Iris pigment epithelial cell (primary cell): ENCODE measurements around the gene CTBP1.
A peak's percentile ranks its signal among the peaks of the same experiment; 100 is the strongest.
"Not testable (repeated sequence)": the region's sequence is repeated elsewhere in the genome, so short reads cannot be mapped to it uniquely, and the experiment has no call there.

Experiments
- DNase-seq: peaks from one replicate; pipeline ENCODE4 v3.0.0-alpha.2; 2011; ENCODE audit warnings: low read depth

CTBP1 gene

GRCh38 chr4:1248245-1249147, at the start of gene CTBP1:
Gene CTBP1, minus strand, starts transcription at chr4:1249130. Its CDS starts 7,799 bp downstream, at chr4:1241331.
- peak; percentile 69 for DNase-seq

- no peak for DNase-seq
Measured at GRCh38 chr4:1298461-1298860, 49.5 kb upstream of the CTBP1 start.

DNA sequence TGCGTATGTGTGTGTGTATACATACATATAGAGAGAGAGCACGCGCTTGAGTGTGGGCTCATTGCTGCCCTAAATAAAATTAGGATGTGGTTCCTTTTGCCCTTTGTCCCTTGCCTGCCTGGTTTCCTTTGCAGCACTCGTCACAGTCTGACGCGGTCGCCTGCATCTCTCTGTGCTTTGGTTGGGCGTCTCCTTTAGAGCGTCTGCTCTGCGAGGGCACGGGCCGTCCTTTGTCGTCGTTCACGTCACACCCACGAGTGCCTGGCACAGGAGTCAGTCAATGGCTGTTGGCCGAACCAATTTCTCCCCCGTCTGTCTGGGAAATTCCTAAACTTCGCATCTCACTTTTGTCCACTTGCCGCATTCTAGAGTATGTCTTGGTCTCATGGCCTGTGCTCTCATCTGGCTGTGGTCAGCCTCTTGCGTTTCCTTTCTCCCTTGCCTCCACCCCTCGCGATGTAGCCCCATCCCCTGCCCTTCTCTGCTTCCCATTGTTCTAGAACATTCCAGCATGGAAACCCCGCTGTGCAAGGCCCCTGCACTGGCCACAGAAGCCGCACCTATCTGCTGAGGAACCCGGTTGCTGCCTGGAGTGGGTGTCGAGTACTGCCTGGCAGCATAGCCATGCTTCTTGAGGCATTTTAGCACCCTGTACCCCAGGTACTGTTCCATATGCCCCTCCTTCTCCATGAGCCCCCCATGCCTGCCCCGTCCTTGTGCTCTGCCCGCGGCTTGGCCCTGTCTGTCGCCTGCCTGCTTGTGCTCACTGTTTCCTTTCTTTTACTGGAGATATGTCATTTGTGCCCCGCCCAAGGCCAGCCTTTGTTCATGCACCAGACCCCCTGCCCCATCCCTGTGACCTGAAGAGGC, 48.8 kb upstream of the CTBP1 start:
- no peak for DNase-seq

- DNase-seq, result no peak
Measured at GRCh38 chr4:1297023-1297395, 48.1 kb upstream of the CTBP1 start.

GRCh38 chr4:1296324-1297022, 47.5 kb upstream of the CTBP1 start:
- DNase-seq, result no peak

DNA sequence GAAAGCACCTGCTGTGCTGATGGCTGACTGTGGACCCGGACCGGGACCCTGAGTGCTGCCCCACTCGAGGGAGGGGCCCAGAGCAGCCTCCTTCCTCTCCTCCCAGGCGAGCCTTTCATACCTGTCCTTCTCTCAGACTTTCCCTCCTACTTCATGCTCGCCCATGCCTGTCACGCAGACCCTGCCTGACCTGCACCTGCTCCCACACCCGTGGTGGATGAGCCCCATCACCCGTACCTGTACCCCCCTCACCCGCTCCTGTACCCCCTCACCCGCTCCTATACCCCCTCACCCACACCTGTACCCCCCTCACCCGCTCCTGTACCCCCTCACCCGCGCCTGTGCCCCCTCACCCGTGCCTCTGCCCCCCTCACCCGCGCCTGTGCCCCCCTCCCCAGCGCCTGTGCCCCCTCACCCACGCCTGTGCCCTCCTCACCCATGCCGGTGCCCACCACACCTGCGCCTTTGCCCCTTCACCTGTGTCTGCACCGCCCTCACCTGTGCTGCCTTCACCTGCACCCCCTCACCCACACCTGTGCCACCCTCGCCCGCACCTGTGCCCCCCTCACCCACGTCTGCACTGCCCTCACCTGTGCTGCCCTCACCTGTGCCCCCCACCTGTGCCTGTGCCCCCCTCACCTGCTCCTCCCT, 46.6 kb upstream of the CTBP1 start:
- DNase-seq, result no peak

DNA sequence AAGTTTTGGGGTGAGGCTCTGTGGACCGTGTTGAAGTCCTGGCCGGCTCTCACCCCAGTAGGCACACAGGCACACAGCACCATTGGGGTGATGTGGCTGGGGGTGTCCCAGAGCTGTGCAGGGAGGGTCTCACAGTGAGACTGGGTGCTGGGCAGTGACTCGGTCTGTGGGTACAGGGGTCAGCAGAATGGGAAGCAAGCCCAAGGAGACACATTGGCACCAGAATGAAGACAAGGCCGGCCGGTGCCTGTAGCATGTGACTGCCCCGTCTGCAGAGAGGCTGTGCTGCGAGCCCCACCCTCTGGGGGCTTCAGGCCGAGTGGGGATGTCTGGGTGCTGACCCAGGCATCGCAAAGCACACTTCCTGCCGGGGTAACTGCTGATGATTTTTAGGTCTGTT, 46.0 kb upstream of the CTBP1 start:
- no peak for DNase-seq

DNA sequence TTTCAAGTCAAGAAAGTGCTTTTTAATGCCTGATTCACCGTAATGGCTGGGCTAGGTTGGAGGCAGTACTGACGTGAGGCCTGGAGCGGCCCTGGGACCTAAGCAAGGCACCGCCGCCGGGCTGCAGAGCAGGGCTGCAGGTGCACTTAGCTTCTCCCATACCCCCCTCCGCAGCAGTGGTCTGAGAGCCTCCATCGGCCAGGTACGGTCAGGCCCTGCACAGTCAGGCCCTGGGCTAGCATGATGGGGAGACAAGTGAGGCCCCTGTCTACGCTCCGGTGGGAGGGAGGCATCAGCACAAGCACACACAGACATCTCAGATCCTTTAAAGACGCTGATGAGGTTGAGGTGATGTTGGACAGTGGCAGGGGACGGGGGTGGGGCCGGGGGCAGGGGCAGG, 45.5 kb upstream of the CTBP1 start:
- DNase-seq, result no peak

DNA sequence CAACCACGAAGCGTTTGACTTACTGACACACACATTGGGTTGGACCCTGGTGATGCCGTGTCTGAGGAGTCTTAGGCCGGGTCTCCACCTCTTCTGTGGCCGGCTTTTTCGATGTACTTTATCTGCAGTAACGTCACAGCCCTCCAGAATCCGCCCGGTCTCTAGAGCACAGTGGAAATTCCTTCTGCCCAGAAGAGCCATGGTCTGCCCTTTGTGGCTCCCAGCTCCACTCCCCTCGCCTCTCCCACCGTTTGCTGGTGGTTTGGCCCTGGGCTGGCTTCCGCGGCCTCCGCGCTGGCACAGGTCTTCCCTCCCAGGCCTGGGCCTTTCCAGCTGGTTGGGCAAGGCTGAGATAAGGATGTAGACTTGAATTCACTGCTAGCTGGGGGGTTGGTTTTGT, 45.1 kb upstream of the CTBP1 start:
- peak; percentile 22 for DNase-seq

- no peak for DNase-seq
Measured at GRCh38 chr4:1293531-1293941, 44.6 kb upstream of the CTBP1 start.

DNA sequence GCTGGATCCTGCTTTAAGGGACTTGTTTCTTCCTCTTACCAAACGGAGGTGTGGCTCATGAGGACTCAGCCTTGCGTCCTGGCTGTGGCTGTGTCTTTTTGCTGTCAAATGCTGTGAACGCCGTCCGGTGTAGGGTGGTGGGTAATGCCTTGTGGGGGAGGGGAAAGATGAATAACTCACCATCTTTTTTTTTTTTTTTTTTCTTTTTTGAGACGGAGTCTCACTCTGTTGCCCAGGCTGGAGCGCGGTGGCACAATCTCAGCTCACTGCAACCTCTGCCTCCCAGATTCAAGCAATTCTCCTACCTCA, 43.7 kb upstream of the CTBP1 start:
- not testable (repeated sequence) for DNase-seq

GRCh38 chr4:1291996-1292702, 43.2 kb upstream of the CTBP1 start:
- DNase-seq, result no peak

- DNase-seq, result no peak
Measured at GRCh38 chr4:1291091-1291490, 42.2 kb upstream of the CTBP1 start.

DNA sequence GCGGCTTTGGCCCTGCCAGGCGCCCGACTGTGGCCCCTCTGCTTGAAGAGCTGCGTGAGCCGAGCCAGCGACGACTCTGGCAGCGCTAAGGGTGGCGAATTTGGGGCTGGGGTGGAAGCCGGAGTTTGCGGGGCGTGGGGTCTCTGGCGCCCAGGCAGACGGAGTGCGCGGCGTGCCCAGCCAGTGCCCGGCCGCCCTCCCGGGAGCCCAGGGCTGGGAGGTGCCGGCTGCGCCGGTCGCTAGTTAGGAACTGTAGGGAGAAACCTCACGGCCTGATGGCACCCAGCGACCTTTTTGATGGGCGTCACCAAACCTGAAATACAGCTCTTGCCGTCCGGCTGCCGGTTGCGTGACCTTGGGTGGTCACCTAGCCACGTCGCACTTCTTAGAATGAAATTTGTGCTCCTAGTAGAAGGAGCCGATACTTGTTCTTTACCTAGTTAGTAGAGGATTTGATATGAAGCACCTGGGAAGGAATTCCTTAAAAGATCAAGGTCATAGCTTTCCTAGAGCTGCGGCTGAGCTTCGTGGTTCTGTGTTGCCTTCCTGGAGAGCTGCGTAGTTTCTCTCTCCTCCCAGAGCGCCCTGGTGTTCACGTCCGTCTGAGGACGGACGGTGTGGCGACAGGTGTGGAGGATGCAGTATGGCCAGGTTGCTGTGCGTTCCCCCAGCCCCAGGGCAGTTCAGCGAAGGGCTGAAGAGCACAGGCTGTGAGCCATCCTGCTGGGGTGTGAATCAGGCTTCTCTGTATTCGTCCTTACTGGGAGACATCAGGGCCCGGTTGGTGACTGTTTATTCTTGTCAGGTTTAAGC, 41.4 kb upstream of the CTBP1 start:
- DNase-seq, result peak; percentile 28

- peak; percentile 97 for DNase-seq
Measured at GRCh38 chr4:1289207-1290164, 40.6 kb upstream of the CTBP1 start, which contains the start of gene MAEA. Gene MAEA, plus strand, starts transcription at chr4:1289891. Its CDS starts 23 bp downstream, at chr4:1289914.

- no peak for DNase-seq
Measured at GRCh38 chr4:1288786-1289185, 39.9 kb upstream of the CTBP1 start.

DNA sequence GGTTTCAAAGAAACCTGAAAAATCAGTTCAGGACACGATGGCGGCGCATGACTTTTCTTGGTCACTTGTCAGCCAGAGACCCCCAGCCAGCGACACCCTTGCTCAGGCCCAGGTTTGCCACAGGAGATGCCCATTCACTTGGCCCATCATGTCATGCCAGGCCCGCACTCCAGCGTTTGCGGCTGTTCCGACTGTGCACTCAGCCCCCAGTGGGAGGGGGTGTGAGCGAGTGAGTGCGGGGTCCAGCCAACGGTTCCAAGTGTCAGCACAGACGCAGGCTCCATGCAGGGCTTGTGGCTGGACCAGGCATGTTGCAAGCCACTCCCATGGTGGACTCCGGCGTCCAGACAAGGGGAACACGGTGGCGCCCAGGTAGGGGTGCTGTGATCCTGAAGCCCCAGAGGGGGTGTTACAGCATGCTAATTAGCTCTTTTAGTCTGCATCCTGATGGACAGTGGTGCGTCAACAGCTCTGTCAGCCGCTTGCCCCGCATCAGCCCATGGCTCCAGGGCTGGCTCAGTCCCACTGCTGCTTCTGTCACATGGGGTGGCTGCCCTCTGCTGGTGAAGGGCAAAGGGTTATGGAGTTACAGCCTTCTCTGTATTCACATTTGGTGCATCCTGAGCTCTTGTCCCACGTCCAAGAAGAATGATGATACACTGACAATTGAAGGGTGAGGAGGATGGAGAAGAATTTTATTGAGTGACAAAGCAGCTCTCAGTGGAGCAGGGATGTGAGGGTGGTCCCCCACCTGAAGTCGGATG, 37.0 kb upstream of the CTBP1 start:
- no peak for DNase-seq

DNA sequence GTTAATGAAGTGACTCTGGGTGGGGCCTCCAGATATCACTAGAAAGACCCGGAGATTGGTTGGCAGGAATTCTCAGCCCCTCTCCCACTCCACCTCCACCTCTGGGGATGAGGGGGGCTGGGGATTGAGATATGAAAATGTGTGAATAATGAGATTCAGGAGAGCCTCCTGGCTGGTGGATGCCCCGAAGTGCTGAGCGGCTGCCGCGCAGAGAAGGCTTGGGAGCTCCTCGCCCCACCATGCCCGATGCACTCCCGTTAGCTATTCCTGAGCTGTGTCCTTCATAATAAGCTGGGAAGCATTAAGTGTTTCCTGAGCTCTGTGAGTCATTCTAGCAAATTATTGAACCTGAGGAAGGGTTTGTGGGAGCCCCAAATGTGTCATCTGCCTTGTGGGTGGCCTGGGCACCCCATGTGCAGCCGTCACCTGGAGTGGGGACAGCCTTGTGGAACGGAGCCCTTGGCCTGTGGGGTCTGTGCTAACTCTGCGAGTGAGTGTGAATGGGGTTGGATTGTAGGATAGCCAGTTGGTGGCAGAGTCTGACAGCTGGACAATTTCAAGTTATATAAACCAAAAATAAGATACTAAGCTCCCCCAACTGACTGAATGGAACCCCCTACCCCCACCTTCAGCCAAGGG, 36.3 kb upstream of the CTBP1 start:
- DNase-seq, result no peak
